ENCODE data around the gene TMPRSS3. TPM values are rescaled to one million over a fixed set of nuclear protein-coding genes. Genes with fewer than 3 reads are reported as not detected.

TMPRSS3 gene
- not detected for total RNA-seq

GRCh38 chr21:42395905-42396651 lies at the start of gene TMPRSS3:
TSS of gene TMPRSS3 (minus strand) at chr21:42396052. CDS start at chr21:42395417, 635 bp downstream.
- H3K9me3 ChIP-seq, result no peaks in the 10 kb centered on the region
- no peaks in the 10 kb centered on the region for H3K4me1 ChIP-seq
- no peak for DNase-seq (ENCODE audit: extremely low spot score)
- H3K36me3 ChIP-seq, result no peaks in the 10 kb centered on the region
- WGBS, result 77% methylated on average over 17 of the region's 17 CpGs
- H3K4me3 ChIP-seq, result no peak within 1 kb of the TSS
- intact Hi-C loops (cut with DNase I), result no loop called here
- TF ChIP-seq CTCF (IDR thresholded peaks at IDR 0.05) (no peak), POLR2A (IDR thresholded peaks at IDR 0.05; ENCODE audit: low read depth) (no peak), EP300 (IDR thresholded peaks at IDR 0.05) (no peak), POLR2AphosphoS5 (IDR thresholded peaks at IDR 0.05) (no peak)
- peaks cover 0 to 34% (median 0%) of the 10 kb centered on the region in 4 donors for H3K27me3 ChIP-seq
- H3K27ac ChIP-seq (replicated peaks in 1 of 4), result no peak within 1 kb of the TSS

- DNase-seq (ENCODE audit: extremely low spot score), result no peak
- Histone ChIP-seq H3K9me3 (no peaks in the 10 kb centered on the region), H3K36me3 (no peaks in the 10 kb centered on the region), H3K4me1 (no peaks in the 10 kb centered on the region), H3K4me3 (no peak overlapping the region), H3K27ac (replicated peaks in 1 of 4) (no peak overlapping the region), H3K27me3 (peaks cover 0 to 19% (median 0%) of the 10 kb centered on the region in 4 donors)
- no peak for TF ChIP-seq CTCF (IDR thresholded peaks at IDR 0.05)
- no peak for TF ChIP-seq EP300 (IDR thresholded peaks at IDR 0.05)
- no peak for TF ChIP-seq POLR2A (IDR thresholded peaks at IDR 0.05; ENCODE audit: low read depth)
- no peak for TF ChIP-seq POLR2AphosphoS5 (IDR thresholded peaks at IDR 0.05)
- intact Hi-C loops (cut with DNase I), result loop anchor here (10.0 kb wide), 1 partner anchor 301 kb away; no protein-coding TSS in a partner anchor
- 87% methylated on average over 7 of the region's 7 CpGs for WGBS
Measured at GRCh38 chr21:42445311-42445710, 49.5 kb upstream of the TMPRSS3 start.

- 85% methylated on average over 9 of the region's 10 CpGs for WGBS
- Histone ChIP-seq H3K27me3 (peaks cover 0 to 19% (median 0%) of the 10 kb centered on the region in 4 donors), H3K9me3 (no peaks in the 10 kb centered on the region), H3K4me1 (no peaks in the 10 kb centered on the region), H3K36me3 (no peaks in the 10 kb centered on the region), H3K4me3 (no peak overlapping the region), H3K27ac (replicated peaks in 1 of 4) (no peak overlapping the region)
- intact Hi-C loops (cut with DNase I), result loop anchor here (10.0 kb wide), 1 partner anchor 300 kb away; no protein-coding TSS in a partner anchor
- TF ChIP-seq CTCF (IDR thresholded peaks at IDR 0.05) (no peak), POLR2AphosphoS5 (IDR thresholded peaks at IDR 0.05) (no peak), POLR2A (IDR thresholded peaks at IDR 0.05; ENCODE audit: low read depth) (no peak), EP300 (IDR thresholded peaks at IDR 0.05) (no peak)
- no peak for DNase-seq (ENCODE audit: extremely low spot score)
Measured at GRCh38 chr21:42444745-42445059, 48.9 kb upstream of the TMPRSS3 start.

GRCh38 chr21:42443876-42444744 lies 48.3 kb upstream of the TMPRSS3 start:
- H3K4me1 ChIP-seq, result no peaks in the 10 kb centered on the region
- no peaks in the 10 kb centered on the region for H3K36me3 ChIP-seq
- 86% methylated on average over 10 of the region's 34 CpGs for WGBS
- H3K9me3 ChIP-seq, result no peaks in the 10 kb centered on the region
- H3K27me3 ChIP-seq, result peaks cover 0 to 19% (median 0%) of the 10 kb centered on the region in 4 donors
- TF ChIP-seq POLR2A (IDR thresholded peaks at IDR 0.05; ENCODE audit: low read depth) (no peak), EP300 (IDR thresholded peaks at IDR 0.05) (no peak), POLR2AphosphoS5 (IDR thresholded peaks at IDR 0.05) (no peak), CTCF (IDR thresholded peaks at IDR 0.05) (no peak)
- H3K4me3 ChIP-seq, result no peak overlapping the region
- DNase-seq (ENCODE audit: extremely low spot score), result no peak
- intact Hi-C loops (cut with DNase I), result loop anchor here (10.0 kb wide), 1 partner anchor 299 kb away; no protein-coding TSS in a partner anchor
- no peak overlapping the region for H3K27ac ChIP-seq (replicated peaks in 1 of 4)
